Measurements from ENCODE around the gene OR2C1.

- TF ChIP-seq JUND (IDR thresholded peaks at IDR 0.05) (no peak), SP1 (IDR thresholded peaks at IDR 0.05; ENCODE audit: low read depth) (no peak), REST (IDR thresholded peaks at IDR 0.05; ENCODE audit: low read depth) (no peak), CTCF (IDR thresholded peaks at IDR 0.05 in 2 of 3, conservative IDR thresholded peaks at IDR 0.05 in 1 of 3; ENCODE audit: borderline replicate concordance in 1 of 3, insufficient read depth in 1 of 3, low read depth in 2 of 3, low read length in 2 of 3) (no peak), POLR2A (IDR thresholded peaks at IDR 0.05; ENCODE audit: borderline replicate concordance, extremely low read depth, insufficient read depth, insufficient read length) (no peak), MAX (IDR thresholded peaks at IDR 0.05) (no peak), EZH2 (IDR thresholded peaks at IDR 0.05) (no peak), POLR2AphosphoS5 (IDR thresholded peaks at IDR 0.05; ENCODE audit: low read depth, low read length) (no peak), SRF (IDR thresholded peaks at IDR 0.05; ENCODE audit: low read depth) (no peak), CBX3 (IDR thresholded peaks at IDR 0.05; ENCODE audit: low read depth) (no peak), YY1 (IDR thresholded peaks at IDR 0.05; ENCODE audit: extremely low read depth, insufficient replicate concordance, low read depth, low read length) (no peak), RAD21 (IDR thresholded peaks at IDR 0.05; ENCODE audit: low read depth) (no peak)
These were observed 44.7 kb downstream of the OR2C1 start for GRCh38 chr16:3400446-3400778.
